Stimulated activated CD8-positive, alpha-beta memory T cell treated with anti-CD3 and anti-CD28 coated beads, Interleukin-4, amount 100 ng/mL, for 1 hour (primary cell): Measurements from ENCODE around the gene ASB11.

Experiments
- DNase-seq, 2 donors: peaks; one replicate each; pipeline ENCODE4 v3.0.0-alpha.2; 2020; ENCODE audit warnings: low read depth in 2 of 2, low spot score in 1 of 2

ASB11 gene, protein sequence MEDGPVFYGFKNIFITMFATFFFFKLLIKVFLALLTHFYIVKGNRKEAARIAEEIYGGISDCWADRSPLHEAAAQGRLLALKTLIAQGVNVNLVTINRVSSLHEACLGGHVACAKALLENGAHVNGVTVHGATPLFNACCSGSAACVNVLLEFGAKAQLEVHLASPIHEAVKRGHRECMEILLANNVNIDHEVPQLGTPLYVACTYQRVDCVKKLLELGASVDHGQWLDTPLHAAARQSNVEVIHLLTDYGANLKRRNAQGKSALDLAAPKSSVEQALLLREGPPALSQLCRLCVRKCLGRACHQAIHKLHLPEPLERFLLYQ

DNA sequence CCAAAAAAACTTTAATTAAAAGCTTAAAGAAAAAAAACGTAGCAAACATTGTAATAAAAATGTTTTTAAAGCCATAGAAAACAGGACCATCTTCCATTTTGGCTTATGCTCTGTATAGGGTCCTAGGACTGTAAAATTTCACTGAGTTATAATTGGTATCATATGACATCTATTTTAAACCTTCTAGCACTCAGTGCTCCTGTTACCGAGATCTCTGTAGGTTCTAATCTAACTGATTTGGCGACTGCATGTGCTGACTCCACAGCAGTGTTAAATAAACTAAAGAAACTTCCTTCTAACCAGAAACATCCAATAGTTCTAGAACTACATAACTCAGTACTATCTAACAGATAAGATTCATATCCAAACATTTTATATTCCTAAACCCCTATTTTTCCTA lies at the start of gene ASB11:
Gene ASB11 (minus strand): TSS at position 132 of the 400 bp plus-strand sequence. CDS start 35 bp downstream, at position 97.
- no peak for DNase-seq

- no peak for DNase-seq
Observed at GRCh38 chrX:15359701-15360100, 44.3 kb upstream of the ASB11 start.

DNA sequence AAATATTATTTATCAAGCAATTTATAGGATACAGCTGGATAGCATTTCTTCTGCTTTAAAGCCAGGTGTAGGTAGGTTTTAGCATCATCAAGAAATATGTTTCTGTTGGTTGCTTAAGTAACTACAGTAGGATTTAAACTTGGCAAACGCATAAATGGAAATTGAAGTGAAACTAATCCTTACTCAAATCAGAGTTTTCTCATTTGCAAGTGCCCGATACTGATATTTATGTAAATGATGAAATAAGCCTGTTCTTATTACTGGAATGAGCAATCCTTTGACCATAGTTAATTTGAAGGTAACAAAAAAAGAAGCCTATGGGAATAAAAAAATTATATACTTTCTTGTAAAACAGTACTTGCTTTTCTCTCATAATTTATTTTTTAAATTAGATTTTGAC lies 43.1 kb upstream of the ASB11 start:
- no peak for DNase-seq

GRCh38 chrX:15356444-15356843 lies 41.0 kb upstream of the ASB11 start:
- DNase-seq = no peak

- no peak for DNase-seq
Observed at GRCh38 chrX:15350329-15350996, 35.0 kb upstream of the ASB11 start.

DNA sequence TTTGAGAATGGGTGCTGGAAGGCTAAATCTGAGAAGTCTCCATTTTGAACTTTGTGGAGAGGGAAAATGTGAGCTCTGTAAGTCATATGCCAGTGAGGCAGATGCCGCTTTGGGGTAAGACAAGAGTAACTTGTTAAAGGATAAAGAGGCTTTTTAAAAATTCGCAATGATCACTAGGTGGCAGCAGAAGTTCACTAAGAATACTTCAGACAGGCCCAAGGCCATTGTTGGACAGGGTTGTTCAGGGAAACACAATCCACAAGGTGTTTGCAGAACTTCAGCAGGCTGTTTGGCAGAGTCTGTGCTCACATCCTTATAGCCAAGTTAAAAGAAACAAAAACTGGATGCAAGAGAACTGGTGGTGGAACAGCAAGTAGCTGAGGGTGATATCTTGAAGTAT lies 33.6 kb upstream of the ASB11 start:
- no peak for DNase-seq

GRCh38 chrX:15345976-15346375 lies 30.5 kb upstream of the ASB11 start:
- no peak for DNase-seq

DNA sequence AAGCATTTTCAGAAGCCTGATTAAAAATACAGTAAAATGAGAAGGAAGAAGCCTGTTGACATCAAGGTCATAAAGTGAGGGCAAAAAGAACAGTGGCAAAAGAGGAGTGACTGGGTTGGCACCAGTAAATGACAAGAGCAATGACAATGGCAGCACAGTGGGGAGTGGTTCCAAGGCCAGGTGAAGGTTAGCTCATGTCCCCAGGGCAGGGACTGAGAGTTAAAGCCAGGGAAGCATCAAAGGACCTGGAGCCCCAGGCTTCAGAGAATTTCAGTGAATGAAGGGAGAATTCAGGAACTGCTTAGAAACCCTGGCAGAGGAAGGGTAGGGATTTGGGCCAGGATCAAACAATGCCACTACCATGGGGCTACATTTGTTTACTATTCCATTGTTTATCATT lies 28.7 kb upstream of the ASB11 start:
- no peak for DNase-seq

- no peak for DNase-seq
Observed at GRCh38 chrX:15343075-15343476, 27.6 kb upstream of the ASB11 start.

GRCh38 chrX:15340867-15341266 lies 25.4 kb upstream of the ASB11 start:
- no peak for DNase-seq

GRCh38 chrX:15336023-15336413 lies 20.6 kb upstream of the ASB11 start:
- peak in 1 of 2 donors; percentile 9 for DNase-seq

DNA sequence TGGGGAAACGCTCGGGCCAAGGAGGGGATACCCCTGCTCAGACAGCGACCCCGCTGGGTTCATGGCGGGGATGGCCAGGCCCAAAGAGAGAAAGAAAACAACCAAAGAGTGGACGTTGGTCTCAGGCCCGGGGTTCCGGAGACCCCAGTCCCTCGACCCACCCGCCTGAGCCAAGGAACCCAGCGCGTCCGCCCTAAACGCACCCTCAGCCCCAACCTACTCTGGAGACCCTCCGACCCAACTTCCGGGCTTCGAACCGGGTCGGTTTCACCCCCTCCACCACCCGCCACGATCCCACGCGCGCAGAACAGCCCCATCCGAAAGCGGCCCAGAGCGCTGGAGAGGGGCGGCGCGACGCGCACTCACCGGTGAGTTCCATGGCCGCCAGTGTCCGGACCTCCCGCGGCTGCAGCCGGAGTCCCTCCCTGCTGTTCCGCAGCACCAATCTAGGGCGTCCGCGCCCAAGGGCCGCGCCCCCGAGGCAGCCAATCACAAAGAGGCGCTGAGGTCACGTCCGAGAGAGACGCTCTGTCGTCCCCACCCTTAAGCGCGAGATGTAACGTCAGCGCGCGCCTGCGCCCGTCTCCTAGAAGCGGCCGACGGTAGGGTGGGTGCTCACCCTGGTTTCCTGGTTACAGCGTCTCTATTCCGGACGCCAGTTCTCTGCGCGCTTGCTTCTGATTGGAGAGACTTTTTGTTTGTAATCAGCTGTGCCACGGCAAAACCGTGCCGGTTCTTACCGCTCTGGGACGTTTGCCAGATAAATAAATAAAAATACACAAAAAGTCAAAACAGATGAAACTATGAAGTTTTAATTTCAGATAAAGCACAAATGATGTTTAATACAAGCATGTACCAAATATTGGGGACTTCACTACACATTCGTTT lies 19.9 kb upstream of the ASB11 start, which contains the start of gene PIGA:
Gene PIGA (minus strand): TSS at position 389 of the 888 bp plus-strand sequence. CDS start 3,593 bp downstream, outside the sequence.
- DNase-seq = peak; percentile 63 to 80

- no peak for DNase-seq
Observed at GRCh38 chrX:15334561-15334960, 19.1 kb upstream of the ASB11 start.

GRCh38 chrX:15328821-15329220 lies 13.4 kb upstream of the ASB11 start:
- DNase-seq = no peak

- DNase-seq = no peak
Observed at GRCh38 chrX:15328131-15328530, 12.7 kb upstream of the ASB11 start.

GRCh38 chrX:15322472-15322871 lies 7.0 kb upstream of the ASB11 start:
- DNase-seq = no peak

- no peak for DNase-seq
Observed at GRCh38 chrX:15322072-15322471, 6.6 kb upstream of the ASB11 start.

DNA sequence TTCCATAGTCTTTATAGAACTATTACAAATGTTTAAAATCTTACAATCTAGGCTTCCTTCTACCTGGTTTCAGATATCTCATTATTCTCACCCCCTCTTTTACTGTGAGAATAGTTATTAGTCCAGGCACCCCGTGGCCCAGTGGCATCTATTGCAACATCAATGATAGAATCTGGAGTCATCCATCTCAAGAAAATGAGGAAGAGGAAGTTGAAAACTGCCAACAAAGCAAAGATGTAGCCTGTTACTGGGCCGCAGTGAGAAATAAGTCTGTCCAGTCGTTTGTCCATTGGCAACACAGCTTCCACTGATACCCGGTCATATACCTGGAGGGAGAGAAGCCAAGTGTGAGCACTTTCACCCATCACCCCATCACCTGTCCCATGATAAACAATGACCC lies 6.0 kb upstream of the ASB11 start:
- DNase-seq = no peak

GRCh38 chrX:15320297-15320696 lies 4.9 kb upstream of the ASB11 start:
- DNase-seq = no peak

DNA sequence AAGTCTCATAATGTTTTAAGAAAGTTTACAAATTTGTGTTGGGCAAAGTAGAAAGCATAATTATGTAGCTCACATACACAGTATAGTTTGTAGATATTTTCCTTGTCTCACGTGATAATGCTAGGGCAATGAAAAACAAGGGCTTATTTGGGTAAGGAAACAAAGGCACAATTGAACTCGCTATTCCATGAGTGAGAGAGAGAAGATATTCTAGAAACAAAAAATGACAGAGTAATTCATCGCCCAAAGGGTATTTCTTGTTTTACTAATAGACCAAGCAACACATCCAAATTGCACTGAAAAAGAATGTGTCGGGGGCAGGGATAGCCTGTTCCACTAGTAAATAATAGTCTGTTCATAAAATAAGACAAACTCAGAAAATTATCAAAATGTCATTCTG lies 3.6 kb upstream of the ASB11 start:
- DNase-seq = no peak

DNA sequence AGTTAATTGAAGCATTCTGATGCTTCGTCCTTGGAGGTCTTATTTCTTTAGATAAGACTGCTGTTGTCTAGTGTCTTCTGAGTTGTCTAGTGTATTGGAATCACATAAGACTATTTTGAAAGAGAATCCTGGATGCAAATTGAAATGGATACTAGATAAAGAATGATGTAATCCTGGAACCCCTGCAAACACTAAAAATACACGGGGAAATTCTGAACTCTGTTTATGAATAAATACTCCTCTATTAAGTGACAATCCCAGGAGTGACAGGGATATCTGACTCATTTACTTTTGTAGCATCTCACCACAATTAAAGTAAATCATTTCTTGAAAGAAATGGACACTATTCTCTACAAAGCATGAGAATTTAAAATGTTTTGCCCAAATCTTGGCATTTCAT lies 968 bp downstream of the ASB11 start:
- no peak for DNase-seq

- DNase-seq = no peak
Observed at GRCh38 chrX:15311119-15311518, 4.3 kb downstream of the ASB11 start.
